ENCODE data around the gene IMPA2. TPM values are rescaled to one million over a fixed set of nuclear protein-coding genes. Genes with fewer than 3 reads are reported as not detected.

The IMPA2 gene
- total and polyA plus RNA-seq, 2 of the 13 experiments (the other 11 are each of a cell fraction or from before 2014, with no cell fraction given), result 37.8 to 71.8 TPM

GRCh38 chr18:11981192-11981542 lies at the start of gene IMPA2 (continued):
- TF ChIP-seq GMEB2 (CRISPR knock-in tag; IDR thresholded peaks at IDR 0.05; ENCODE audit: low read depth) (no peak), FOSL1 (CRISPR knock-in tag; IDR thresholded peaks at IDR 0.05; ENCODE audit: borderline replicate concordance) (no peak), THRA (CRISPR knock-in tag; IDR thresholded peaks at IDR 0.05; ENCODE audit: borderline replicate concordance) (no peak), ZNF317 (CRISPR knock-in tag; IDR thresholded peaks at IDR 0.05) (0 out of 2 replicates have a peak, but pooled peaks have one; percentile 3), ZXDC (CRISPR knock-in tag; IDR thresholded peaks at IDR 0.05) (peak; percentile 54), HOXA9 (CRISPR knock-in tag; IDR thresholded peaks at IDR 0.05; ENCODE audit: borderline replicate concordance) (0 out of 2 replicates have a peak, but pooled peaks have one; percentile 52), ZSCAN20 (CRISPR knock-in tag; IDR thresholded peaks at IDR 0.05; ENCODE audit: borderline replicate concordance) (no peak), ZNF775 (CRISPR knock-in tag; IDR thresholded peaks at IDR 0.05; ENCODE audit: borderline replicate concordance) (no peak), TFDP1 (CRISPR knock-in tag; IDR thresholded peaks at IDR 0.05; ENCODE audit: borderline replicate concordance) (peak; percentile 66; the same call in 1 of the 2 replicates), ONECUT2 (CRISPR knock-in tag; IDR thresholded peaks at IDR 0.05) (no peak), YY1 (IDR thresholded peaks at IDR 0.05; ENCODE audit: insufficient read depth, insufficient replicate concordance, low read depth, low read length) (peak; percentile 14), NPAS2 (CRISPR knock-in tag; IDR thresholded peaks at IDR 0.05; ENCODE audit: borderline replicate concordance) (no peak), ZSCAN21 (CRISPR knock-in tag; IDR thresholded peaks at IDR 0.05; ENCODE audit: borderline replicate concordance) (0 out of 2 replicates have a peak, but pooled peaks have one; percentile 46), MNT (IDR thresholded peaks at IDR 0.05) (no peak), CEBPZ (IDR thresholded peaks at IDR 0.05; ENCODE audit: low read length) (no peak)

Data from HepG2 (cell line).